Renal pelvis (tissue), 4 donors: ENCODE data around the gene SDK1. TPM values are rescaled to one million over a fixed set of nuclear protein-coding genes. Genes with fewer than 3 reads are reported as not detected.
"Not testable (repeated sequence)": the region's sequence is repeated elsewhere in the genome, so short reads cannot be mapped to it uniquely, and the experiment has no call there.

Experiments
- DNase-seq: peaks from one replicate; pipeline ENCODE4 v3.0.0-alpha.2; 2013
- polyA plus RNA-seq, 3 donors: library from polyadenylated mRNA; unstranded; fragments of 120-200 nt; gene quantifications; one replicate each; pipeline ENCODE4 v1.2.1, GENCODE V29; 2013; ENCODE audit not compliant: insufficient read length in 3 of 3

SDK1 gene
- polyA plus RNA-seq, 3 donors, result 7.5 to 8.9 (median 8.4) TPM

DNA sequence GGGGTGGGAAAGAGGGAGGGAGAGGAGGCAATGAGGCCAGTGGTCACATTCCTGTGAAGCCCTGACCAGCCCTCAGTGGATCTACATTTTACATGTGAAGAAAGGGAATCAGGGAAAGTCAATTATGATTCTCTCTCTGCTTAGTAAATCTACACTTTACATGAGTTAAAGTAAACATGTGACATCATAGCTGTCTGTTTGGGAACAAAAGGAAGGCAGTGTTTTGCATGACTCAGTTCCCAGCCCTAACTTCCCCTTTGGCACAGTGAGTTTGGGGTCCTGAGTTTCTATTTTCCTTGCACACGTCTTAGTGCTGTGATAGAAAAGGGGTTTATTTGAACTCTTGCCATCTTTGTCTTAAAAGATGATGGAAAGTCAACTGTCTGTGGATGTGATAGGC lies 615.1 kb downstream of the SDK1 start:
- no peak for DNase-seq

DNA sequence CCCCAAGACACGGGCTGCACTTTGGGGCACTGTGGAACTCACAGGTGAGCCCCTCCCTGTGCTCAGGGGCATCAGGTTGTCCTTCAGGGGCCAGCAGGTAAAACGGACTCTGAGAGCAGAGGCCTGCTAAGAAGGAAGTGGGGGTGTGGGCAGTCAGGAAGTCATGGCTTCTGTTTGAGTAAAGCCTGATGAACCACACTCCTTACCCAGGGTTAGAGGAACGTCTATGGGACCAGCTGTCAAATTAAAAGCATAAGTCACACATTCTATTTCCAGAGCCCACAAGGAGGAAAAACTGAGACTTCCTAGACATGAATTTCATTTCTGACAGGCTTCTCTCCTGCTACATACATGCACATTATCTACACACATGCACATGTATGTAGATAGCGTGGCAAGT lies 616.4 kb downstream of the SDK1 start:
- no peak for DNase-seq

- no peak for DNase-seq
These were observed 617.5 kb downstream of the SDK1 start for GRCh38 chr7:3918576-3918975.

DNA sequence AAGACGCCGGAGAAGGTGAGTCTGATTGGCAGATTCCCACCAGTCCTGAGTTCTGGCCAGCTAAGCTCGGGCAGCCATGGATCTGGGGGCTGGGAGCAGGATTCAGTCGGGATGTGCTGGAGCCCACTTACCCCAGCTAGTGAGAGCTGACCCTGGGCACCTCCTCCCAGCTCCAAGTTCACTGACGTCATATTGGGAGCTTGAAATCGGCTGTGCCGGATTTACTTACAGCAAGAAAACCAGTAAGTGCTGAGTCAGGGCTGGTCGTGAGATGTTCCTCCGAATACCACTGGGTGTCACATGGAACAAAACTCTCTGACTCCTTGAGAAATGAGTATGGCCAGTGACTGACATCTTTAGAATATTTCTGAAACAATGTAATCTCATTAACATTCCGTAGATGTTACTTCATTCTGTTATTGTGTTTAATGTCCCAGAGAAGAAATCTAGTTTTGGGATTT lies 621.2 kb downstream of the SDK1 start:
- DNase-seq, result no peak

DNA sequence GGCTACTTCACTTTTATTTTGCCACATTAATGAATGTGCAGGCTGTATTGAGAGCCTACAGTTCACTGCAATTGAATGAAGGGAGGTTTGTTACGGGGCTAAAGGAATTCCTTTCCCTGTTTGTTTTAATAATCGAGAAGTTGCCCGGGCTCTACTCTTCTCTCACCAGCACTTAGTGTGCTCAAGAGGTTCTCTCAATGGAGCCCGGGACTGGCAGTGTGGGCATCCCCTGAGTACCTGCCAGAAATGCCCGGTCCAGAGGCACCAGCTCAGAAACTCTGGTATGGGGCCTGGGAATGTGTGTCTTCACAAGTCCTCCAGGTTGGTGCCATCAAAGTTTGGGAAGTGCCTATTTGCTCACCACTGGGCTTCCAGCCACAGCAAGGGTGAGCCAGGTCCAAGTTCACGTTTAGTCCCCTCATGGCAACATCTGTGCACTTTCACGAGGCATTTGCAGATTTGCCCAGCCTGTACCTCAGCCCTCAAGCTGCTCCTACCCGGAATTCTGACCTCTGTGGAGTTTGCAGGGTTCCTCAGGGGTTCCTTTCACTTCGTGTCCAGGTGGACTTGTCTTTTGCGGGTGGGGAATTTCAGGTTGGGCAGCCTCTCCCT lies 622.4 kb downstream of the SDK1 start:
- no peak for DNase-seq

- DNase-seq, result no peak
These were observed 623.2 kb downstream of the SDK1 start for GRCh38 chr7:3924277-3924676.

- no peak for DNase-seq
These were observed 626.5 kb downstream of the SDK1 start for GRCh38 chr7:3927446-3928110.

- no peak for DNase-seq
These were observed 627.9 kb downstream of the SDK1 start for GRCh38 chr7:3928727-3929515.

- DNase-seq, result no peak
These were observed 630.8 kb downstream of the SDK1 start for GRCh38 chr7:3931843-3932242.

DNA sequence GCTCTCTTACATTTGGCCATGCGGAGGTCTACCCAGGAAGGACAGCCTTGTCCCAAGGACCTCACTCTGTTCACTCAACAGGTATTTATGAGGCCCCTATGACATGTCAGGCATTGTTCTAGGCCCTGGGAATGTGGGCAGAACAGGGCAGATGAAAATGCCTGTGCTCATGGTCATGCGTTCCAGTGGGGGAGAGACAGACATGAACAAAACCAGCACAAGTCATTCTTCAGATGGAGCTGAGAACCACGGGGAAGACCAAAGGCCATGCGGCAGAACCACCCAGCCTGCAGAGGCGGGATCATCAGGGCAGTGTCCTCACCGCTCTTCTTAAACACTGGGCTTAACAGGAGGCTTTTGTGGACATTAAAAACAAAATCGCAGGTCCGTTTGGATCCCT lies 636.1 kb downstream of the SDK1 start:
- no peak for DNase-seq

DNA sequence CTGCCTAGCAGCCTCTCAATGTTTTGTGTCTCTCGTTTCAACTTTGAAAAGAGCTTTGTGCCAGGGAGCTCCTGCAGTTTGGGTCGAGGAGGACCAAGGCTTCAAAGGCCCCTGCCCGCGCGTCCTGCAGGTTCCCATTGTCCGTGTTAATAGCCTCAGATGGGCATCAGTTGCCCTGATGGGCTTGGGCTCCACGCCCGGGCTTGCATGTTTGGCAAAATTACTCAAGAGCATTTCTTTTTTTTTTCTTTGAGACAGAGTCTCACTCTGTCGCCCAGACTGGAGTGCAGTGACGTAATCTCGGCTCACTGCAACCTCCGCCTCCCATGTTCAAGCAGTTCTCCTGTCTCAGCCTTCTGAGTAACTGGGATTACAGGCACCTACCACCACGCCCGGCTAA lies 636.6 kb downstream of the SDK1 start:
- no peak for DNase-seq

DNA sequence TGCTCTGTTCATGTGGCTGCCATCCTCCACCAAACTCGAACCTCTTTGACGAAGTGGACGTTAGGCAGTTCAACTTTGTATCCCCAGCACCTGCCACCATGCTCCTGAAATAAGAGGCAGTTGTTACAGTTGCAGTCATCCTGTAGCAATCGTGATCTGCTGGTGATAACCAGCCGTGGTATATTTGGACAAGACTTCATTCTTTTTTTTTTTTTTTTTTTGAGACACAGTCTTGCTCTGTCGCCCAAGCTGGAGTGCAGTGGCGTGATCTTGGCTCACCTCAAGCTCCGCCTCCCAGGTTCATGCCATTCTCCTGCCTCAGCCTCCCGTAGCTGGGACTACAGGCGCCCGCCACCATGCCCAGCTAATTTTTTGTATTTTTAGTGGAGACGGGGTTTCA lies 640.7 kb downstream of the SDK1 start:
- DNase-seq, result not testable (repeated sequence)

GRCh38 chr7:3942276-3942675 lies 641.2 kb downstream of the SDK1 start:
- no peak for DNase-seq

DNA sequence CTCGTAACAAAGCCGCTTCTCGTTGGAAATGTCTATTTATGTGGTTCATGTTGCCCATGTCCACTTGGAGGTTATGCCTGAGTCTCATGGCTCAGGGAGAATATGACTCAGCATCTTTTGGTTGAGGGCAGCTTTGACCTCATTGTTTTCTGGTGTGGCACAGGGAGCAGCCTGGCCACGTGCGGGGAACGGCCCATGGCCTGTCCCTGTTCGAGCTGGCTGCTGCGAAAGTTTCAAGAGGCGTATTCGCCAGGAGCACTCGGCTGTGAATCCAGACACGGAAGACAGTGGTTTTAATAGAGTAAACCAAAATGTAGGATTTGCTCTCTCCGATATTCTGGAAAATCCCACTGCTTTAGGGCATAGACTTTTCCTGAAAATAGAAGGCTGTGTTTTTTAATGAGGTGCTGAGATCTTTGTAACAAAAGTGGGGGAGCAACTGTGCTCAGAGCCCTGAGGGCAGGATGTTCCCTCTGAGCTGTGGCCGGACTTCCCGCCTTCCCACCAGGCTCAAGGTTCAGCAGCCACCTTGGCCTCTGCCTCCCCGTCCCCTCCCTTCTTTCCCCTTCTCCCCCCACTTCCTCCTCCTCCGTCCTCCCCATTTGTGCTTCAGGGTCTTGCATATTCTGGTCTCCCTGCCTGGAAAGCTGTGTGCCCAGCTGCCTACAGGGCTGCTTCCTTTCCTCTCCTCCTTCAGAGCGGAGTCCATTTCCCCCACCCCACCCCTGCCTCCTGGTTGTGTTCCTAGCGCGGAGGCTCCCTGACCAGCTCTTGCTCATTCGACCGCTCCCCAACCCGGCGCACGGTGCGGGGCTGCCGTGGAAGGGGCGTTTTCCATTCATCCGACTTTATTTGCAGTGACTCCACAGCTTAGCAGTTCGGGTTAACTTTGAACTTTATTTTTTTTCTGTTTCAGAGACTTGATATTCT lies 642.0 kb downstream of the SDK1 start:
- no peak for DNase-seq

DNA sequence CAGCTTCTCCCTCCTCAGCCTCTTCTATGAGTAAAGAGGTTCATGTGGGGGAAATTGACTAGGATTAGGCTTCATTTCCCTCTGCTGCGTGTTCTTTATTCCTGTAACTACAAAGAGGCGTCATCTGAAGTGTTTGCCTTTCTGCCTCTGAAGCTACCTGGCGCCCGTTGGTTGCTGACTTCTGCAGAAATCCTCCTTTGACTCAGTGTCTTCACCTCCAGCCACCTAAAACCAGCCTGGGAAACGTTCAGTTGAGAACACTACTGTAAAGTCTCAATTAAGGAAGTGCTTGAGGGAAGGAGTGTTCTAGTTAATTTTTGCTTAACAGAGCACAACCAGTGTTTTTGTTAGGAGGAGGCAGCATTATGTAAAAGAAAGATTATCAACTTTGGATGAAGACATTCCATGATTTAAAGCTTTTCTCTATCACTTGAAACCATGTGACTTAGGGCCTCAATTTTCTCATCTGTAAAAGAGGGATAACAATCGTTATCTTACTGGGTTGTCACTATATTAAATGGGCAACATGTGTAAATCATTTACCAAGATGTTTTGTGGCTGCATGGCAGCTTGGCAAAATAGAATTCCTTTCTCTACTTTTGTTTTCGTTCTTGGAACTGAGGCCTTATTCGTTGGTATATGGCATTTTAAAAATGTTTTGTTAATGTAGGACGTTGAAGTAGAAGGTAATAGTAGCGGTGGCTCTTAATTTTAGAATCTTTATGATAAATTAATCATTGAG lies 642.9 kb downstream of the SDK1 start:
- no peak for DNase-seq

DNA sequence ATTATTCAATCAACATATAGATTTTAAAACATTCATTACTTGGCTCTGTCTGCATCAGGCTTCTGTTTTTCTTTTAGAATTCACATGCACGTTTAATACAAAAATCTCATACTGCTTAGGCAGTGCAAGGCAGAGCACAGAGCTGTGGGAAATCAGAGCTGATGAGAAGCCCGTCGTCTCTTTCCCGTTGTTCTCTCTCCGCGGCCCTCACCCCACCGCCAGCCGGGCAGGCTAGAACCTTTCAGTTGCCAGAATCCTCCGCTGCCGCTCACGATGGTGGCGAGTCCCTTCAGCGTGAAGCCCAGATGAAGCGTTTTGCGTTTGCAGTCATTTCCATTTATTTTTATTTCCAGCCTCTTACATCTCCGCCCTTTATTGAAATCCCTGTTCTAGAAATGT lies 648.2 kb downstream of the SDK1 start:
- no peak for DNase-seq

GRCh38 chr7:3950249-3950648 lies 649.2 kb downstream of the SDK1 start:
- no peak for DNase-seq

DNA sequence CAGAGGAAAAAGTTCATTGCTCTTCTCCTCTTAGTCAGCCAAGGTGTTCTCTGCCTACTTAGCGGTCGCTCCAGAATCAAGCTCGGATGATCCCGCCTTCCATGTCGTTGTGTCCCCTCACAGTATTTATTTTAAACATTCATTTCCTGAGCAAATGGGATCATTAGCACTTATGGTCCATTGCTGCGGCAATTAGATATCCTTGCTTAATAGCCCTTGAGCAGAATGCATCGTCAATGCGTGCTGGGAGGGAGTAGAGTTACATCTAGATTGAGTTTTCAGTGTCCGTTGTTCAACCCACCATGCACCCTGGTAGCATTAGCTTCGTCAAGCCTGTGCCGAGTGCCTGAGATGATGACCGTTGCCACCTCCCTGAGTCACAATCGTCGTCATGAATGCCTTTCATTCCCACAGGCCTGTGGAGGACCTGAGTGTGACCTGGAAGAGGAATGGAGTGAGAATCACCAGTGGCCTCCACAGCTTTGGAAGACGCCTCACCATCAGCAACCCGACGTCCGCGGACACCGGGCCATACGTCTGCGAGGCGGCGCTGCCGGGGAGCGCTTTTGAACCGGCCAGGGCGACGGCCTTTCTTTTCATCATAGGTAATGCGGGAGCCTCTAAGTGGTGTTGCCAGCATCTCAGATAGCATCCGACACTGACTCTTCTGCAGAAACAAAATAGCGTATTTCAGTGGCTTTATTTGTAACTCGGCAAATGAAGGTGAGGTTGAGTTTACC lies 650.4 kb downstream of the SDK1 start:
- no peak for DNase-seq

DNA sequence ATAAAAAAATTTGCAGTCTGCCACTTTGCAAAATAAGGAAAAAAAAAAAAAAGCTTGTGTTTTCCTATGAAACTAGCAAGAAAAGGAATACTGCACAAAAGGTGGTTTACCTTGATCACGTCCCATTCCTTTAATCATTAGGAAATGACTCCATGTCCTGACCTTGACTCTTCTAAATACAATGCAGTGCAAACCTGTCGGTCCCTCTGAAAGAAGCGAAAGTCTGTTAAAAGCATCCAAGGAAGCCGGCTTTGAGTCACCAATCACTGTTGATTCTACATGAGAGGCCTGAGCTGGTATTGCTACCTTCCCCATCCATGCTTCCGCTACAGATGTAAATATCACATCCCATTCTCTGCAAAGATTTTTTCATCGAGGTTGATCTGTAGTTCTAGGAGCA lies 652.1 kb downstream of the SDK1 start:
- no peak for DNase-seq

DNA sequence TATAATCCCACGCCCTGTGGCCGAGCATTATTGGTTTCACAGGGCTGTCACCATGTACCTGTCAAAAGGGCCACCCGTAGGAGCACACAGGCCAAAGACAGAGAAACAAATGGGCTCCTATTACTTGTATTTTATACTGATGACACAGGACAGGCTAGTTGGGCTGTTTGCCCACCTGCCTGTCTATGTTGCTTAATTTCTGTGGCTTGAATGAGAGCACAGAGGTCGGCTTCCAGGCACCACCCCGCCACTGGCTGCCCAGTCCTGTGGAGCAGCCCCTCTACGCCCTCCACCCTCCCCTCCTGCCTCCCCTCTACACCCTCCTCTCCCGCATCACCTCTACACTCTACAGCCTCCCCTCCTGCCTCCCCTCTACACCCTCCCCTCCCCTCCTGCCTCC lies 652.9 kb downstream of the SDK1 start:
- no peak for DNase-seq

DNA sequence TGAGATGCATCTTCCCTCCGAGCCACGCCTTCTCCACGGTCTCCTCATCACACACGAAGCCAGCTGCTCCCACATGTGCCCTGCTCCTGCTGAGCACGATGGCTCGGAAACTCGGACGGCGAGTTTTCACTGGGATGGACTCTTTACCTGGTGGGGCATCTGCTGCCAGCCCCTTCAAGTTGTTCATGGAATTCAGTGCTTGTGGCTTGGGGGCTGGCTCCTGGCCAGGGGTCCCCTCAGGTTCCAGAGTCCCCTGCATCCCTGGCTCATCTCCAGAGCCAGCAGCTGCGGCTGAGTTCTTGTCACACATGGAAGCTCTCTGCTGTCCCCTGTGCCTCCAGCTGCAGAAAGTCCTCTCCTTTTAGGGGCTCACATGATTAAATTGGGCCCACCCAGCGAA lies 654.0 kb downstream of the SDK1 start:
- no peak for DNase-seq
